Measurements from ENCODE around the gene DMTF1. TPM values are rescaled to one million over a fixed set of nuclear protein-coding genes. Genes with fewer than 3 reads are reported as not detected.

DMTF1 gene
- total and polyA plus RNA-seq, 2 of the 8 experiments (the other 6 are each of a cell fraction or from before 2014, with no cell fraction given): 86.0 to 115 TPM

- no peak overlapping the region for H2AK5ac ChIP-seq (ENCODE audit: low read depth, low read length)
- H3K56ac ChIP-seq (replicated peaks; ENCODE audit: insufficient read length, low read depth, low read length): no peak overlapping the region
- no peak overlapping the region for H4K8ac ChIP-seq (ENCODE audit: extremely low read depth, insufficient read depth, low read length)
- no peak overlapping the region for H3K9ac ChIP-seq (replicated peaks in 1 of 4; ENCODE audit: extremely low read depth in 1 of 4, low read depth in 3 of 4, low read length in 3 of 4)
- H3K14ac ChIP-seq (ENCODE audit: insufficient read length): no peak overlapping the region
- ChIA-PET CTCF (ENCODE audit: partially characterized antibody) (no interaction called here), POLR2A (ENCODE audit: partially characterized antibody) (no interaction called here)
- H3K18ac ChIP-seq (ENCODE audit: extremely low read depth, low read length): no peak overlapping the region
- no peak overlapping the region for H3K4ac ChIP-seq (replicated peaks; ENCODE audit: insufficient read length, low read depth, low read length)
- no peak overlapping the region for H2BK120ac ChIP-seq (replicated peaks; ENCODE audit: low read depth, low read length)
- WGBS, 2 experiments (ENCODE audit: extremely low coverage in 1 of 2, insufficient coverage in 1 of 2, insufficient read length in 1 of 2, insufficient replicate concordance in 2 of 2, low coverage in 1 of 2, low lambda C conversion rate in 2 of 2, missing lambda C conversion rate in 1 of 2): 95% methylated on average over 1 of the region's 1 CpG; no CpG with 5 or more reads in 1 of the 2 experiments
- no peak overlapping the region for H3K4me2 ChIP-seq (ENCODE audit: insufficient read depth in 1 of 2, low read depth in 2 of 2, low read length in 2 of 2)
- H3K27ac ChIP-seq (ENCODE audit: low read depth, low read length): no peak overlapping the region
- H3K23me2 ChIP-seq (ENCODE audit: low read depth, low read length): no peaks in the 10 kb centered on the region; the same call in 1 of the 2 replicates
- H2AFZ ChIP-seq (ENCODE audit: low read length): no peak overlapping the region
- DNase-seq (ENCODE audit: low read depth in 1 of 2, low spot score in 2 of 2): no peak
- TF ChIP-seq HDAC6 (IDR thresholded peaks at IDR 0.05; ENCODE audit: low read depth, low read length) (no peak), USF2 (IDR thresholded peaks at IDR 0.05; ENCODE audit: low read length) (no peak), SIN3A (conservative IDR thresholded peaks at IDR 0.05 in 1 of 2, IDR thresholded peaks at IDR 0.05 in 1 of 2; ENCODE audit: low read depth in 1 of 2, low read length in 2 of 2) (no peak), EGR1 (IDR thresholded peaks at IDR 0.05; ENCODE audit: borderline replicate concordance, low read depth, low read length) (no peak)
- TF ChIP-seq, protein P1, sequence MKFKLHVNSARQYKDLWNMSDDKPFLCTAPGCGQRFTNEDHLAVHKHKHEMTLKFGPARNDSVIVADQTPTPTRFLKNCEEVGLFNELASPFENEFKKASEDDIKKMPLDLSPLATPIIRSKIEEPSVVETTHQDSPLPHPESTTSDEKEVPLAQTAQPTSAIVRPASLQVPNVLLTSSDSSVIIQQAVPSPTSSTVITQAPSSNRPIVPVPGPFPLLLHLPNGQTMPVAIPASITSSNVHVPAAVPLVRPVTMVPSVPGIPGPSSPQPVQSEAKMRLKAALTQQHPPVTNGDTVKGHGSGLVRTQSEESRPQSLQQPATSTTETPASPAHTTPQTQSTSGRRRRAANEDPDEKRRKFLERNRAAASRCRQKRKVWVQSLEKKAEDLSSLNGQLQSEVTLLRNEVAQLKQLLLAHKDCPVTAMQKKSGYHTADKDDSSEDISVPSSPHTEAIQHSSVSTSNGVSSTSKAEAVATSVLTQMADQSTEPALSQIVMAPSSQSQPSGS (IDR thresholded peaks at IDR 0.05; ENCODE audit: low read length): no peak
- H3K4me1 ChIP-seq (replicated peaks in 1 of 4; ENCODE audit: control insufficient read depth in 3 of 4, insufficient read depth in 4 of 4, low read length in 3 of 4): no peaks in the 10 kb centered on the region
- no peak overlapping the region for H2BK20ac ChIP-seq (ENCODE audit: low read length)
- H3K4me3 ChIP-seq (ENCODE audit: extremely low read depth in 1 of 4, insufficient read depth in 2 of 4, low read depth in 3 of 4, low read length in 4 of 4): no peak overlapping the region
- H2BK5ac ChIP-seq (ENCODE audit: low read depth, low read length): no peak overlapping the region
- H3K9me3 ChIP-seq (ENCODE audit: insufficient read depth in 2 of 2, low read depth in 1 of 2, low read length in 1 of 2): peaks cover 26 to 31% of the 10 kb centered on the region in 2 experiments
- H3K23ac ChIP-seq (ENCODE audit: insufficient read length): no peak overlapping the region
- H4K5ac ChIP-seq (ENCODE audit: insufficient read length, low read depth, low read length): no peak overlapping the region
- peaks cover 0 to 2% of the 10 kb centered on the region in 2 experiments for H4K20me1 ChIP-seq (replicated peaks in 1 of 2; ENCODE audit: control insufficient read depth in 1 of 2, insufficient read depth in 2 of 2, low read length in 2 of 2)
- no peaks in the 10 kb centered on the region for H3K27me3 ChIP-seq (replicated peaks in 1 of 4; ENCODE audit: control insufficient read depth in 3 of 4, extremely low read depth in 1 of 4, insufficient read depth in 3 of 4, low read length in 3 of 4)
- no peak overlapping the region for H2BK15ac ChIP-seq (ENCODE audit: low read length)
- peaks cover 0 to 27% (median 9%) of the 10 kb centered on the region in 4 experiments; a peak in 5 of 8 replicates for H3K36me3 ChIP-seq (ENCODE audit: control insufficient read depth in 2 of 4, insufficient read depth in 4 of 4, low read length in 3 of 4)
- H4K91ac ChIP-seq (replicated peaks; ENCODE audit: insufficient read length, low read length): no peak overlapping the region
- peaks cover 3 to 47% of the 10 kb centered on the region in 2 experiments; a peak in 2 of 4 replicates for H3K79me2 ChIP-seq (ENCODE audit: control insufficient read depth in 1 of 2, insufficient read depth in 2 of 2, low read length in 2 of 2)
- peaks cover 2% of the 10 kb centered on the region; the same call in 1 of the 2 replicates for H3K79me1 ChIP-seq (ENCODE audit: low read depth, low read length)
- H2BK12ac ChIP-seq (ENCODE audit: low read depth, low read length): no peak overlapping the region
- no peak for FAIRE-seq
Observed at GRCh38 chr7:87206361-87206760, 54.1 kb downstream of the DMTF1 start.
